Fibroblast of mammary gland (primary cell): ENCODE measurements around the gene HTR2B.
"Not testable (repeated sequence)": the region's sequence is repeated elsewhere in the genome, so short reads cannot be mapped to it uniquely, and the experiment has no call there.

ENCODE experiments used
- DNase-seq: peaks from one replicate; pipeline ENCODE4 v3.0.0-alpha.2; 2010; ENCODE audit warnings: low read depth
- H3K4me3 ChIP-seq: 2 replicates; pipeline ENCODE4 v1.5.1; 2011; ENCODE audit warnings: low read depth, mild to moderate bottlenecking, low read length, moderate library complexity; ENCODE audit not compliant: control insufficient read depth
- CTCF ChIP-seq: conservative IDR thresholded peaks from 2 replicates; pipeline ENCODE4 v1.5.1; 2011; ENCODE audit warnings: low read depth, low read length, inconsistent platforms; ENCODE audit not compliant: control insufficient read depth, insufficient read depth

The HTR2B gene

DNA sequence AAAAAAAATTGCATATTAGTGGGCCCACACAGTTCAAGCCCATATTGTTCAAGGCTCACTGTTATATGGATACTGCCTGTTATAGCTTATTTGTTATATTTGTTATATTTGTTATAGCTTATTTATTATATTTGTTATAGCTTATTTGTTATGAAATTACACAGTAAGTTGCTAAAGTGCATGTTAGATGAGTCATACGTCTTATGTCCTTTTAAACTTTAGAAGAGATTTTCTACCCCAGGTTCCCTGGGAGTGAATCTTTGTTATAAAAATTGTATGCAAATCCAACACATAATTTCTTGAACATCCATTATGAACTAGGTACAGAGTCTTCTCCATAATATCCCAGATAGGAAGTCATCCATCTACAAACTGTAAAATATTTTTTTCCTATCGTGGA lies 22.1 kb downstream of the HTR2B start:
- no peak overlapping the region for H3K4me3 ChIP-seq
- no peak for TF ChIP-seq CTCF
- peak; percentile 46 for DNase-seq

DNA sequence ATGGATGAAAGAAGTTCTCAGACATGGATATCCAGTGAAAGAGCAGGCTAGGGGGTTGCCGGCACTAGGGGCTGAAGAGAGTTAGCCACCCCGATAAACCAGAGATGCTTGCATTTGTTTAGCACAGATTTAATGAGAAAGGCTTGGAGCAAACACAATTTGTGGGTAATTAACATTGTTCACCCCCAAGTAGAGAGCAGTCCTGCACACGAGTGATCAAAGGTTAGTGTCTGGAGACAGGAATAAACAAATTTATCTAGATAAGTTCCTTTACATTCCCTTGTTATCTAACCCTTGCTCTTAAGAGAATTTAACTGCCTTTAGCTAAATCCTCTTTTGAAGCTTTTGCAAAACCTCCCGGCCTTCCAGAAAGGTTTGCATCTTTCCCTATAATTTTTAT lies 23.9 kb downstream of the HTR2B start:
- no peak for TF ChIP-seq CTCF
- H3K4me3 ChIP-seq = no peak overlapping the region
- DNase-seq = no peak

- DNase-seq = not testable (repeated sequence)
Observed at GRCh38 chr2:231100321-231100720, 24.5 kb downstream of the HTR2B start.

GRCh38 chr2:231099918-231100317 lies 24.9 kb downstream of the HTR2B start:
- H3K4me3 ChIP-seq = no peak overlapping the region
- TF ChIP-seq CTCF = no peak
- DNase-seq = no peak

More at GRCh38 chr2:231100321-231100720, 24.5 kb downstream of the HTR2B start:
- not testable (repeated sequence) for H3K4me3 ChIP-seq

GRCh38 chr2:231094736-231095346 lies 30.0 kb downstream of the HTR2B start:
- DNase-seq = no peak
- H3K4me3 ChIP-seq = no peak overlapping the region
- TF ChIP-seq CTCF = no peak

DNA sequence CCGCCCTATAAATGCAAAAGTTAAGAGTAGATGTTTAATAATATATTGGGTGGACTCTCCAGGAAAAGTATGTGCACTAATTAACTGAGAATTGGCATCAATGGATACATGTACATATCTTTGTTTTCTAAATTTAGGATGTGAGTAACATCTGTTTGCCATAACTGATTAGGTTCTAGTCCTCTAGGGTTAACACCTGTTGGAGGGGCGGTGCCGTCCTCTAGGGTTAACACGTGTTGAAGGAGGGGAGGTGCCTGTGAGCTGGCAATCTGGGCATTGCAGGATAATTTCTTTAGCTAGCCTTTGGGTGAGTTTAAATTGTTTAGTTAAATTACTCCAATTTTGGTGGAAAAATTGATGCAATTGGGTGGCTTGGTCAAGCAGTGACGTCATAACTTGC lies 30.9 kb downstream of the HTR2B start:
- no peak overlapping the region for H3K4me3 ChIP-seq
- TF ChIP-seq CTCF = no peak
- DNase-seq = no peak

DNA sequence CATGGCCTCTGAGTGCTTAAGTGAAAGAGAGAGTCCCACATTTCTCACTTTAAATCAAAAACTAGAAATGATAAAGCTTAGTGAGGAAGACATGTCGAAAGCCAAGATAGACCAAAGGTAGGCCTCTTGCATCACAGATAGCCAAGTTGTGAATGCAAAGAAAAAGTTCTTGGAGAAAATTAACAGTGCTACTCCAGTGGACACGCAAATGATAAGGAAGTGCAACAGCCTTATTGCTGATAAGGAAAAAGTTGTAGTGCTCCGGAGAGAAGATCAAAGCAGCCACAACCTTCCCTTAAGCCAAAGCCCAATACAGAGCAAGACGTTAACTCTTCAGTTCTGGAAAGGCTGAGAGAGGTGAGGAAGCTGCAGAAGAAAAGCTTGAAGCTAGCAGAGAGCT lies 36.1 kb downstream of the HTR2B start:
- TF ChIP-seq CTCF = no peak
- no peak for DNase-seq
- no peak overlapping the region for H3K4me3 ChIP-seq
